ENCODE data around the gene TTLL10. TPM values are rescaled to one million over a fixed set of nuclear protein-coding genes. Genes with fewer than 3 reads are reported as not detected.
A peak's percentile ranks its signal among the peaks of the same experiment; 100 is the strongest.

TTLL10 gene
- total RNA-seq, 1 donor, result not detected

GRCh38 chr1:1244192-1244811, 70.6 kb downstream of the TTLL10 start:
- H3K4me3 ChIP-seq (ENCODE audit: low read depth, low read length), result no peak overlapping the region
- DNase-seq (ENCODE audit: low read depth), result no peak
- TF ChIP-seq CTCF (IDR thresholded peaks at IDR 0.05; ENCODE audit: insufficient read depth, low read depth, low read length), result no peak

GRCh38 chr1:1245178-1245816, 71.6 kb downstream of the TTLL10 start:
- TF ChIP-seq CTCF (IDR thresholded peaks at IDR 0.05; ENCODE audit: insufficient read depth, low read depth, low read length), result no peak
- no peak for DNase-seq (ENCODE audit: low read depth)
- no peak overlapping the region for H3K4me3 ChIP-seq (ENCODE audit: low read depth, low read length)

- DNase-seq (ENCODE audit: low read depth), result no peak
- H3K4me3 ChIP-seq (ENCODE audit: low read depth, low read length), result no peak overlapping the region
- TF ChIP-seq CTCF (IDR thresholded peaks at IDR 0.05; ENCODE audit: insufficient read depth, low read depth, low read length), result no peak
Measured at GRCh38 chr1:1245817-1246576, 72.3 kb downstream of the TTLL10 start.

- no peak for TF ChIP-seq CTCF (IDR thresholded peaks at IDR 0.05; ENCODE audit: insufficient read depth, low read depth, low read length)
- no peak within 1 kb of the TSS for H3K4me3 ChIP-seq (ENCODE audit: low read depth, low read length)
- no peak for DNase-seq (ENCODE audit: low read depth)
Measured at GRCh38 chr1:1246577-1247340, 73.1 kb downstream of the TTLL10 start, which contains the start of gene C1QTNF12. Gene C1QTNF12, minus strand, starts transcription at chr1:1246722. Its CDS starts 32 bp downstream, at chr1:1246690.

- no peak for TF ChIP-seq CTCF (IDR thresholded peaks at IDR 0.05; ENCODE audit: insufficient read depth, low read depth, low read length)
- H3K4me3 ChIP-seq (ENCODE audit: low read depth, low read length), result no peak overlapping the region
- DNase-seq (ENCODE audit: low read depth), result no peak
Measured at GRCh38 chr1:1247341-1247913, 73.7 kb downstream of the TTLL10 start.

Small RNA genes within 50 kb of the gene (small RNA-seq; reads per million reads assigned to genes)
- gene MIR200A (0.38 reads per million), gene MIR200B (1.5 reads per million, percentile 36 among the genes with 10 or more reads in this experiment), gene MIR429 (not detected)

Other genes starting within 250 kb of the TTLL10 start
- gene SAMD11, start 250.0 kb upstream of the TTLL10 start, total RNA-seq, result 2.2 and 7.7 TPM in 2 replicates
- gene NOC2L, start 214.6 kb upstream of the TTLL10 start, total RNA-seq, result 66.7 and 76.9 TPM in 2 replicates
- 6.0 and 9.3 TPM in 2 replicates for gene KLHL17, start 213.3 kb upstream of the TTLL10 start, total RNA-seq
- 1.7 and 1.9 TPM in 2 replicates for gene PLEKHN1, start 207.4 kb upstream of the TTLL10 start, total RNA-seq
- gene PERM1, start 191.8 kb upstream of the TTLL10 start, total RNA-seq, result under 0.01 and 0.43 TPM in 2 replicates
- gene HES4, start 173.8 kb upstream of the TTLL10 start, total RNA-seq, result 2.2 and 8.1 TPM in 2 replicates
- gene ISG15, start 160.4 kb upstream of the TTLL10 start, total RNA-seq, result 132 and 137 TPM in 2 replicates
- 77.0 and 95.9 TPM in 2 replicates for gene AGRN, start 153.8 kb upstream of the TTLL10 start, total RNA-seq
- gene RNF223, start 99.6 kb upstream of the TTLL10 start, total RNA-seq, result not detected in 2 replicates
- gene C1orf159, start 57.8 kb upstream of the TTLL10 start, total RNA-seq, result 6.5 and 7.1 TPM in 2 replicates
- gene TNFRSF18, start 32.7 kb downstream of the TTLL10 start, total RNA-seq, result not detected in 2 replicates
- gene TNFRSF4, start 40.3 kb downstream of the TTLL10 start, total RNA-seq, result 0.32 and 0.43 TPM in 2 replicates
- gene SDF4, start 58.1 kb downstream of the TTLL10 start, total RNA-seq, result 88.9 and 99.9 TPM in 2 replicates
- gene B3GALT6, start 58.4 kb downstream of the TTLL10 start, total RNA-seq, result 25.0 and 30.3 TPM in 2 replicates
- 0.32 and 0.43 TPM in 2 replicates for gene C1QTNF12, start 72.8 kb downstream of the TTLL10 start, total RNA-seq
- 49.9 and 51.4 TPM in 2 replicates for gene UBE2J2, start 100.0 kb downstream of the TTLL10 start, total RNA-seq
- 0.86 and 0.97 TPM in 2 replicates for gene SCNN1D, start 106.6 kb downstream of the TTLL10 start, total RNA-seq
- 43.2 and 54.8 TPM in 2 replicates for gene ACAP3, start 134.1 kb downstream of the TTLL10 start, total RNA-seq
- gene PUSL1, start 134.7 kb downstream of the TTLL10 start, total RNA-seq, result 25.0 and 36.7 TPM in 2 replicates
- gene INTS11, start 150.8 kb downstream of the TTLL10 start, total RNA-seq, result 57.9 and 61.2 TPM in 2 replicates
- gene CPTP, start 150.9 kb downstream of the TTLL10 start, total RNA-seq, result 11.7 and 13.2 TPM in 2 replicates
- gene TAS1R3, start 157.4 kb downstream of the TTLL10 start, total RNA-seq, result under 0.01 TPM in 2 replicates
- gene DVL1, start 175.5 kb downstream of the TTLL10 start, total RNA-seq, result 69.5 and 70.9 TPM in 2 replicates
- 249 and 351 TPM in 2 replicates for gene MXRA8, start 184.7 kb downstream of the TTLL10 start, total RNA-seq
- gene AURKAIP1, start 201.3 kb downstream of the TTLL10 start, total RNA-seq, result 94.1 and 116 TPM in 2 replicates
- gene CCNL2, start 225.5 kb downstream of the TTLL10 start, total RNA-seq, result 94.7 and 130 TPM in 2 replicates
- 85.5 and 96.6 TPM in 2 replicates for gene MRPL20, start 233.4 kb downstream of the TTLL10 start, total RNA-seq
- 0.43 and 1.6 TPM in 2 replicates for gene ANKRD65, start 247.4 kb downstream of the TTLL10 start, total RNA-seq

Data from fibroblast of villous mesenchyme (primary cell).